Measurements from ENCODE around the gene CACNA1C. TPM values are rescaled to one million over a fixed set of nuclear protein-coding genes. Genes with fewer than 3 reads are reported as not detected.

Gene CACNA1C
- total RNA-seq, 1 donor from 2014 or later = 1.3 TPM

DNA sequence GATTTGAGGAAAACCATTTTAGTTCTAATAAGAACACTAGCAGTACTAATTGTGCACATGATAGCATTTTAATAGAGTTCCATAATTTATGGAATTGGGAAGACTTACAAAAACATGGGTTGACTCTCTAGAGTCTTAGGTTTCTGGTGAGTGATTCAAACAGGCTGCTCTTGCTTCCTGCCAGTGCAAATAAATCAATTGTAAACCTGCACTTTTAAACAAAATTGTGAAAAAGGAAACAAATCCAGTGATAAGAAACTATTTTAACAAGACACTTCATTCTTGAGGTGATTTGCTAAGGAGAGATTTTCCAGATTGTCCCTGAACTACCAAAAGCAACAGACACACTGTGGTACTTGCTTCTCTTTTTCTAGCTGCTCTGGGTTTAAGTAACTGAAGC is 112.2 kb downstream of the CACNA1C start:
- H3K27me3 ChIP-seq (ENCODE audit: control insufficient read depth, insufficient read depth, low read length) = no peaks in the 10 kb centered on the region
- H3K4me3 ChIP-seq (ENCODE audit: low read depth, low read length) = no peak overlapping the region
- TF ChIP-seq, protein P1, sequence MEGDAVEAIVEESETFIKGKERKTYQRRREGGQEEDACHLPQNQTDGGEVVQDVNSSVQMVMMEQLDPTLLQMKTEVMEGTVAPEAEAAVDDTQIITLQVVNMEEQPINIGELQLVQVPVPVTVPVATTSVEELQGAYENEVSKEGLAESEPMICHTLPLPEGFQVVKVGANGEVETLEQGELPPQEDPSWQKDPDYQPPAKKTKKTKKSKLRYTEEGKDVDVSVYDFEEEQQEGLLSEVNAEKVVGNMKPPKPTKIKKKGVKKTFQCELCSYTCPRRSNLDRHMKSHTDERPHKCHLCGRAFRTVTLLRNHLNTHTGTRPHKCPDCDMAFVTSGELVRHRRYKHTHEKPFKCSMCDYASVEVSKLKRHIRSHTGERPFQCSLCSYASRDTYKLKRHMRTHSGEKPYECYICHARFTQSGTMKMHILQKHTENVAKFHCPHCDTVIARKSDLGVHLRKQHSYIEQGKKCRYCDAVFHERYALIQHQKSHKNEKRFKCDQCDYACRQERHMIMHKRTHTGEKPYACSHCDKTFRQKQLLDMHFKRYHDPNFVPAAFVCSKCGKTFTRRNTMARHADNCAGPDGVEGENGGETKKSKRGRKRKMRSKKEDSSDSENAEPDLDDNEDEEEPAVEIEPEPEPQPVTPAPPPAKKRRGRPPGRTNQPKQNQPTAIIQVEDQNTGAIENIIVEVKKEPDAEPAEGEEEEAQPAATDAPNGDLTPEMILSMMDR (IDR thresholded peaks at IDR 0.05; ENCODE audit: insufficient read depth, low read length, poor library complexity, severe bottlenecking) = no peak
- H3K36me3 ChIP-seq (ENCODE audit: control insufficient read depth, insufficient read depth, low read length) = no peaks in the 10 kb centered on the region
- DNase-seq (ENCODE audit: low read depth) = no peak

- Histone ChIP-seq H3K36me3 (ENCODE audit: control insufficient read depth, insufficient read depth, low read length) (no peaks in the 10 kb centered on the region), H3K4me3 (ENCODE audit: low read depth, low read length) (no peak overlapping the region), H3K27me3 (ENCODE audit: control insufficient read depth, insufficient read depth, low read length) (no peaks in the 10 kb centered on the region)
- no peak for DNase-seq (ENCODE audit: low read depth)
- TF ChIP-seq, protein P1 (IDR thresholded peaks at IDR 0.05; ENCODE audit: insufficient read depth, low read length, poor library complexity, severe bottlenecking) = no peak
Measured at GRCh38 chr12:2165927-2166326, 113.1 kb downstream of the CACNA1C start.

- DNase-seq (ENCODE audit: low read depth) = no peak
- Histone ChIP-seq H3K4me3 (ENCODE audit: low read depth, low read length) (no peak overlapping the region), H3K36me3 (ENCODE audit: control insufficient read depth, insufficient read depth, low read length) (no peaks in the 10 kb centered on the region), H3K27me3 (ENCODE audit: control insufficient read depth, insufficient read depth, low read length) (no peaks in the 10 kb centered on the region)
- TF ChIP-seq, protein P1 (IDR thresholded peaks at IDR 0.05; ENCODE audit: insufficient read depth, low read length, poor library complexity, severe bottlenecking) = no peak
Measured at GRCh38 chr12:2166696-2167095, 113.9 kb downstream of the CACNA1C start.

DNA sequence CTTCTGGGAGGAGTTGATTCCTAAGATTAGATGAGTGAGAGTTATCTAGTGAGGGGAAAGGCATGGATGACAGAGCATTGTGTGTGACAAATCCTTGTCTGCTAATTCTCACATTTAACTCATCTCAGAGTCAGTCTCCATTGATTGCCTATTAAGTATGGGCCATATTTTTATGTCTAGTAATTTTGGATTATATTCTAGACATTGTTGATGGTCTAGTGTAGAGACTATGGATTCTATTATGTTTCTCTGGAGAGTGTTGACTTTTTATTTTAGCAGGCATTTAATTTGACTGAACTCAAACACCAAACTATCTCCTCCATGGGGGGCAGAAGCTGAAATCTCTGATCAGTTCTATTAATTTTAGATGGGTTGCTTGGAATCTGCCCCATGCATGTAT is 114.4 kb downstream of the CACNA1C start:
- DNase-seq (ENCODE audit: low read depth) = no peak
- no peaks in the 10 kb centered on the region for H3K27me3 ChIP-seq (ENCODE audit: control insufficient read depth, insufficient read depth, low read length)
- H3K4me3 ChIP-seq (ENCODE audit: low read depth, low read length) = no peak overlapping the region
- TF ChIP-seq, protein P1 (IDR thresholded peaks at IDR 0.05; ENCODE audit: insufficient read depth, low read length, poor library complexity, severe bottlenecking) = no peak
- H3K36me3 ChIP-seq (ENCODE audit: control insufficient read depth, insufficient read depth, low read length) = no peaks in the 10 kb centered on the region

GRCh38 chr12:2168808-2169207 is 116.0 kb downstream of the CACNA1C start:
- H3K27me3 ChIP-seq (ENCODE audit: control insufficient read depth, insufficient read depth, low read length) = no peaks in the 10 kb centered on the region
- peak; percentile 18 for DNase-seq (ENCODE audit: low read depth)
- H3K36me3 ChIP-seq (ENCODE audit: control insufficient read depth, insufficient read depth, low read length) = no peaks in the 10 kb centered on the region
- TF ChIP-seq, protein P1 (IDR thresholded peaks at IDR 0.05; ENCODE audit: insufficient read depth, low read length, poor library complexity, severe bottlenecking) = no peak
- H3K4me3 ChIP-seq (ENCODE audit: low read depth, low read length) = no peak overlapping the region

DNA sequence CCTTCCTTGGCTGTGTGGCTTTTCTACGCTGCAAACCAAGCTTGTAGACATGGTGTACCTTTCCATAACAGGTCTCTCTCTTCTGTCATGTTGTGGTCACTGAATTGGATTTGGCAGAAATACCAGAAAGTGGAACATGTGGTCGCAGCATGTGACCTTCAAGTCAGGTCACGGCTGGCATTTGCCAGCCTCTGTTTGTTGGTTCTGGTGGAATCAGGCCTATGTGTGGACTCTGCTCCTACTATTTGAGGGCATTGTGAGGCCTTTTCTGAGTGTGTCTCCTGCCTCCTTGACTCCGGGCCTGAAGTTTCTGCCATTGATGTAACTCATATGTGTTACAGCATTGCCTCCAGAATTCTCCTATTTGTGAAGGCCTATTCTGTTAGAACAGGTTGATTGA is 116.7 kb downstream of the CACNA1C start:
- Histone ChIP-seq H3K36me3 (ENCODE audit: control insufficient read depth, insufficient read depth, low read length) (no peaks in the 10 kb centered on the region), H3K27me3 (ENCODE audit: control insufficient read depth, insufficient read depth, low read length) (no peaks in the 10 kb centered on the region), H3K4me3 (ENCODE audit: low read depth, low read length) (no peak overlapping the region)
- DNase-seq (ENCODE audit: low read depth) = no peak
- TF ChIP-seq, protein P1 (IDR thresholded peaks at IDR 0.05; ENCODE audit: insufficient read depth, low read length, poor library complexity, severe bottlenecking) = no peak

Measured in kidney epithelial cell (primary cell).